ENCODE data around the gene CYP24A1.

GRCh38 chr20:54221353-54221752, 47.6 kb upstream of the CYP24A1 start:
- no peak for TF ChIP-seq POLR2A (IDR thresholded peaks at IDR 0.05; ENCODE audit: low read depth, low read length)
- no peak for TF ChIP-seq TAF1 (IDR thresholded peaks at IDR 0.05; ENCODE audit: borderline replicate concordance, low read depth, low read length)

All from GM12892 (cell line).